K562 (cell line): ENCODE measurements around the gene BCAS3. TPM values are rescaled to one million over a fixed set of nuclear protein-coding genes. Genes with fewer than 3 reads are reported as not detected.

Source experiments
- EP400 ChIP-seq: fragments of 450-650 bp; IDR thresholded peaks from 2 replicates; pipeline ENCODE4 v1.6.1; 2017; ENCODE audit warnings: antibody characterized with exemption, mild to moderate bottlenecking, moderate library complexity
- HIVEP1 ChIP-seq: fragments of 250-450 bp; sonication (Bioruptor Pico); IDR thresholded peaks from 2 replicates; pipeline ENCODE4 v1.4.0; 2020; ENCODE audit warnings: mild to moderate bottlenecking
- IRF2 ChIP-seq: sonication (generic); formaldehyde crosslinking; IDR thresholded peaks from 2 replicates; pipeline ENCODE4 v1.8.1; 2022; ENCODE audit warnings: mild to moderate bottlenecking, missing genetic modification reagents
- LEF1 ChIP-seq: fragments of 450-650 bp; IDR thresholded peaks from 2 replicates; pipeline ENCODE4 v1.6.1; 2016; ENCODE audit warnings: mild to moderate bottlenecking
- MCM5 ChIP-seq: fragments of 450-650 bp; IDR thresholded peaks from 2 replicates; pipeline ENCODE4 v1.6.1; 2016; ENCODE audit warnings: low read depth
- NCOR1 ChIP-seq: fragments of 450-650 bp; IDR thresholded peaks from 2 replicates; pipeline ENCODE4 v1.6.1; 2016; ENCODE audit warnings: mild to moderate bottlenecking, moderate library complexity
- NFRKB ChIP-seq: fragments of 450-650 bp; IDR thresholded peaks from 2 replicates; pipeline ENCODE4 v1.6.1; 2016; ENCODE audit warnings: low read depth
- OTX1 ChIP-seq: fragments of 450-650 bp; formaldehyde crosslinking; IDR thresholded peaks from 2 replicates; pipeline ENCODE4 v1.4.0; 2022; ENCODE audit warnings: mild to moderate bottlenecking
- RBM14 ChIP-seq: fragments of 200-400 bp; formaldehyde crosslinking; IDR thresholded peaks from 2 replicates; pipeline ENCODE4 v1.6.1; 2018; ENCODE audit warnings: low read depth, mild to moderate bottlenecking, low read length, moderate library complexity, borderline replicate concordance; ENCODE audit not compliant: insufficient read depth
- RFX5 ChIP-seq: IDR thresholded peaks from 2 replicates; pipeline ENCODE4 v1.6.1; 2011; ENCODE audit warnings: low read depth, mild to moderate bottlenecking, improper control_type of control experiment, low read length
- SIN3A ChIP-seq, 2 experiments: fragments of 150-350 bp in 1 of 2; IDR thresholded peaks; 2 replicates each; pipeline ENCODE4 v1.6.1; 2011 to 2016; ENCODE audit warnings: borderline replicate concordance in 2 of 2, low read depth in 2 of 2, low read length in 2 of 2, mild to moderate bottlenecking in 2 of 2, moderate library complexity in 2 of 2; ENCODE audit not compliant: control insufficient read depth in 1 of 2
- SOX6 ChIP-seq: fragments of 450-650 bp; IDR thresholded peaks from 2 replicates; pipeline ENCODE4 v1.6.1; 2014; ENCODE audit warnings: mild to moderate bottlenecking
- TARDBP ChIP-seq: fragments of 450-650 bp; IDR thresholded peaks from 2 replicates; pipeline ENCODE4 v1.6.1; 2016
- ZNF384 ChIP-seq: IDR thresholded peaks from 2 replicates; pipeline ENCODE4 v1.6.1; 2012; ENCODE audit warnings: low read depth, low read length, improper control_type of control experiment
- ZNF561 ChIP-seq: fragments of 450-650 bp; formaldehyde crosslinking; conservative IDR thresholded peaks from 2 replicates; pipeline ENCODE4 v1.4.0; 2020; ENCODE audit warnings: mild to moderate bottlenecking, moderate library complexity
- ZNF583 ChIP-seq: fragments of 250-450 bp; sonication (Bioruptor Pico); IDR thresholded peaks from 2 replicates; pipeline ENCODE4 v1.4.0; 2020
- ZNF707 ChIP-seq: fragments of 250-450 bp; sonication (Bioruptor Pico); conservative IDR thresholded peaks from 2 replicates; pipeline ENCODE4 v1.8.0; 2022; ENCODE audit warnings: inconsistent platforms, mild to moderate bottlenecking, moderate library complexity
- polyA plus RNA-seq, 8 experiments: library from polyadenylated mRNA; depleted of rRNA in 4 of 8; stranded (reverse) in 5 of 8; unstranded in 3 of 8; fragments of >200 nt; fragmentation: Nextera tagmentation in 2 of 8; fragmentation: Illumina TruSeq in 1 of 8; extraction: Ambion mirVana in 2 of 8; extraction: Trizol in 1 of 8; gene quantifications; 2 replicates each; pipeline versions ENCODE4 v1.2.1 to v1.2.3, GENCODE V29; 2011 to 2014; ENCODE audit warnings: inconsistent platforms in 1 of 8, missing spikeins in 1 of 8
- total RNA-seq, 7 experiments: library from RNA; depleted of rRNA in 6 of 7; stranded (reverse); fragments of >200 nt in 6 of 7; fragmentation: Illumina TruSeq in 2 of 7; extraction: Trizol in 2 of 7; gene quantifications; 2 replicates each; pipeline versions ENCODE4 v1.2.1 to v1.2.3, GENCODE V29; 2011 to 2021; ENCODE audit warnings: low replicate concordance in 1 of 7
- TF ChIP-seq, protein P1 (sequence below): sonication (generic); formaldehyde crosslinking; IDR thresholded peaks from 2 replicates; pipeline ENCODE4 v1.8.0; 2022; ENCODE audit warnings: missing genetic modification reagents, mild to moderate bottlenecking, borderline replicate concordance
- TF ChIP-seq, protein P2 (sequence below), 2 experiments: fragments of 200-800 bp in 1 of 2; sonication (Bioruptor generic) in 1 of 2; sonication (generic) in 1 of 2; formaldehyde crosslinking in 1 of 2; IDR thresholded peaks in 1 of 2; conservative IDR thresholded peaks in 1 of 2; 2 replicates each; pipeline versions ENCODE4 v1.5.0 to v1.6.1; 2016 to 2020; ENCODE audit warnings: missing compliant biosample characterization in 1 of 2, missing genetic modification characterization in 1 of 2, missing genetic modification reagents in 1 of 2
- TF ChIP-seq, protein P3 (sequence below): sonication (generic); formaldehyde crosslinking; IDR thresholded peaks from 2 replicates; pipeline ENCODE4 v1.8.0; 2022; ENCODE audit warnings: missing genetic modification reagents, mild to moderate bottlenecking, borderline replicate concordance
- TF ChIP-seq, protein P4 (sequence below): fragments of 450-650 bp; formaldehyde crosslinking; IDR thresholded peaks from 2 replicates; pipeline ENCODE4 v1.4.0; 2020; ENCODE audit warnings: mild to moderate bottlenecking, moderate library complexity

Gene BCAS3
- total and polyA plus RNA-seq, 9 of the 15 experiments (the other 6 are each of a cell fraction or from before 2014, with no cell fraction given), result 1.9 to 5.5 (median 3.5) TPM

DNA sequence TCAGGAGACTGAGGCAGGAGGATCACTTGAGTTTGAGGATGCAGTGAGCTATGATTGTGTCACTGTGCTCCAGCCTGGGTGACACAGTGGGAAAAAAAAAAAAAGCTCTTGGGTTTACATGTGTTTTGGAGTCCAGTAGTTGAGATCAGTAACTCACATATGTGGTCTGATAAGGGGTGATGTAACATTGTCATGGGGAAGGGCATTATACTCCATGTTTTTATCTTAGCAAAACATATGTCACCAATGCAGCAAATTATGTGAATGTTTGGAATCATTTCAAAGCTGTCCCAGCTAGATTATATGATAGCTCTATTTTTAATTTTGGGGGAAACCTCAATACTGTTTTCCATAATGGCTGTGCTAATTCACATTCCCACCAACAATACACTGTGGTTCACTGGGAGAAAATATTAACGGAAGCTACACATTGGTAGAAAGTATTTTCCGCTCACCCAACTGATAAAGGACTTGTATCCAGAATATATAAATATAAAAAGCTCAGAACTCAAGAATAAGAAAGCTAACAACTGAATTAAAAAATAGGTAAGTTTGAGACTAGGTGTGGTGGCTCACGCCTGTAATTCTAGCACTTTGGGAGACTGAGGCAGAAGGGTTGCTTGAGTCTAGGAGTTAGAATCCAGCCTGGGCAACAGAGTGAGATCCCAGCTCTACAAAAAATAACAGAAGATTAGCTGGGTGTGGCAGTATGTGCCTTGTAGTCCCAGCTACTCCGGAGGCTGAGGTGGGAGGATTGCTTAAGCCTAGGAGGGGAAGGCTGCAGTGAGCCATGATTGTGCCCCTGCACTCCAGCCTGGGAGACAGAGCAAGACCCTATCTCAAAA is 497.9 kb downstream of the BCAS3 start (continued):
- TF ChIP-seq ZNF707 (CRISPR knock-in tag) (no peak), RBM14 (no peak), SOX6 (peak; percentile 98), MCM5 (no peak), LEF1 (peak; percentile 90), RFX5 (no peak), EP400 (0 out of 2 replicates have a peak, but pooled peaks have one; percentile 34), ZNF384 (peak; percentile 98), IRF2 (no peak), ZNF561 (no peak), NCOR1 (peak; percentile 93), OTX1 (CRISPR knock-in tag) (0 out of 2 replicates have a peak, but pooled peaks have one; percentile 67), SIN3A (IDR thresholded peaks at IDR 0.05; ENCODE audit: borderline replicate concordance in 2 of 2, control insufficient read depth in 1 of 2, low read depth in 2 of 2, low read length in 2 of 2) (no peak), TARDBP (peak; percentile 81; the same call in 1 of the 2 replicates), NFRKB (no peak), HIVEP1 (no peak), ZNF583 (CRISPR knock-in tag) (no peak)
- TF ChIP-seq, protein P1, sequence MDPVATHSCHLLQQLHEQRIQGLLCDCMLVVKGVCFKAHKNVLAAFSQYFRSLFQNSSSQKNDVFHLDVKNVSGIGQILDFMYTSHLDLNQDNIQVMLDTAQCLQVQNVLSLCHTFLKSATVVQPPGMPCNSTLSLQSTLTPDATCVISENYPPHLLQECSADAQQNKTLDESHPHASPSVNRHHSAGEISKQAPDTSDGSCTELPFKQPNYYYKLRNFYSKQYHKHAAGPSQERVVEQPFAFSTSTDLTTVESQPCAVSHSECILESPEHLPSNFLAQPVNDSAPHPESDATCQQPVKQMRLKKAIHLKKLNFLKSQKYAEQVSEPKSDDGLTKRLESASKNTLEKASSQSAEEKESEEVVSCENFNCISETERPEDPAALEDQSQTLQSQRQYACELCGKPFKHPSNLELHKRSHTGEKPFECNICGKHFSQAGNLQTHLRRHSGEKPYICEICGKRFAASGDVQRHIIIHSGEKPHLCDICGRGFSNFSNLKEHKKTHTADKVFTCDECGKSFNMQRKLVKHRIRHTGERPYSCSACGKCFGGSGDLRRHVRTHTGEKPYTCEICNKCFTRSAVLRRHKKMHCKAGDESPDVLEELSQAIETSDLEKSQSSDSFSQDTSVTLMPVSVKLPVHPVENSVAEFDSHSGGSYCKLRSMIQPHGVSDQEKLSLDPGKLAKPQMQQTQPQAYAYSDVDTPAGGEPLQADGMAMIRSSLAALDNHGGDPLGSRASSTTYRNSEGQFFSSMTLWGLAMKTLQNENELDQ (CRISPR knock-in tag), result no peak
- TF ChIP-seq, protein P2, sequence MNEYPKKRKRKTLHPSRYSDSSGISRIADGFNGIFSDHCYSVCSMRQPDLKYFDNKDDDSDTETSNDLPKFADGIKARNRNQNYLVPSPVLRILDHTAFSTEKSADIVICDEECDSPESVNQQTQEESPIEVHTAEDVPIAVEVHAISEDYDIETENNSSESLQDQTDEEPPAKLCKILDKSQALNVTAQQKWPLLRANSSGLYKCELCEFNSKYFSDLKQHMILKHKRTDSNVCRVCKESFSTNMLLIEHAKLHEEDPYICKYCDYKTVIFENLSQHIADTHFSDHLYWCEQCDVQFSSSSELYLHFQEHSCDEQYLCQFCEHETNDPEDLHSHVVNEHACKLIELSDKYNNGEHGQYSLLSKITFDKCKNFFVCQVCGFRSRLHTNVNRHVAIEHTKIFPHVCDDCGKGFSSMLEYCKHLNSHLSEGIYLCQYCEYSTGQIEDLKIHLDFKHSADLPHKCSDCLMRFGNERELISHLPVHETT (CRISPR knock-in tag; conservative IDR thresholded peaks at IDR 0.05 in 1 of 2, IDR thresholded peaks at IDR 0.05 in 1 of 2), result peak in 1 of 2 experiments; percentile 68; a peak in 1 of 4 replicates
- TF ChIP-seq, protein P3, sequence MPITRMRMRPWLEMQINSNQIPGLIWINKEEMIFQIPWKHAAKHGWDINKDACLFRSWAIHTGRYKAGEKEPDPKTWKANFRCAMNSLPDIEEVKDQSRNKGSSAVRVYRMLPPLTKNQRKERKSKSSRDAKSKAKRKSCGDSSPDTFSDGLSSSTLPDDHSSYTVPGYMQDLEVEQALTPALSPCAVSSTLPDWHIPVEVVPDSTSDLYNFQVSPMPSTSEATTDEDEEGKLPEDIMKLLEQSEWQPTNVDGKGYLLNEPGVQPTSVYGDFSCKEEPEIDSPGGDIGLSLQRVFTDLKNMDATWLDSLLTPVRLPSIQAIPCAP (CRISPR knock-in tag), result no peak
- TF ChIP-seq, protein P4, sequence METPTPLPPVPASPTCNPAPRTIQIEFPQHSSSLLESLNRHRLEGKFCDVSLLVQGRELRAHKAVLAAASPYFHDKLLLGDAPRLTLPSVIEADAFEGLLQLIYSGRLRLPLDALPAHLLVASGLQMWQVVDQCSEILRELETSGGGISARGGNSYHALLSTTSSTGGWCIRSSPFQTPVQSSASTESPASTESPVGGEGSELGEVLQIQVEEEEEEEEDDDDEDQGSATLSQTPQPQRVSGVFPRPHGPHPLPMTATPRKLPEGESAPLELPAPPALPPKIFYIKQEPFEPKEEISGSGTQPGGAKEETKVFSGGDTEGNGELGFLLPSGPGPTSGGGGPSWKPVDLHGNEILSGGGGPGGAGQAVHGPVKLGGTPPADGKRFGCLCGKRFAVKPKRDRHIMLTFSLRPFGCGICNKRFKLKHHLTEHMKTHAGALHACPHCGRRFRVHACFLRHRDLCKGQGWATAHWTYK (CRISPR knock-in tag), result no peak
